ENCODE measurements around the gene ZNF710. TPM values are rescaled to one million over a fixed set of nuclear protein-coding genes. Genes with fewer than 3 reads are reported as not detected.

The ZNF710 gene
- total RNA-seq, 1 experiment from 2014 or later: 40.7 TPM

GRCh38 chr15:90056529-90056928 is 55.4 kb downstream of the ZNF710 start:
- no peak overlapping the region for H4K91ac ChIP-seq (ENCODE audit: insufficient read length, low read depth, low read length)
- no peak overlapping the region for H2BK120ac ChIP-seq (ENCODE audit: low read depth, low read length, poor library complexity, severe bottlenecking)
- no peak overlapping the region for H3K14ac ChIP-seq (ENCODE audit: insufficient read depth, low read length)
- no peak overlapping the region for H3K27ac ChIP-seq (ENCODE audit: insufficient read length, low read depth, low read length)
- H2AFZ ChIP-seq (ENCODE audit: low read length): no peak overlapping the region
- H2BK5ac ChIP-seq (ENCODE audit: insufficient read length, low read length): no peak overlapping the region
- no peak for TF ChIP-seq CTCF (conservative IDR thresholded peaks at IDR 0.05)
- Mint-ChIP-seq H3K4me1 (peaks cover 40 to 46% of the 10 kb centered on the region in 2 experiments), H3K36me3 (ENCODE audit: insufficient read depth in 1 of 3, low read depth in 3 of 3) (0 out of 7 replicates have a peak, but pooled peaks cover 0 to 4% (median 0%) of the 10 kb centered on the region in 3 experiments), H3K27me3 (ENCODE audit: low read depth) (no peaks in the 10 kb centered on the region), H3K27ac (no peak overlapping the region), H3K4me3 (no peak overlapping the region), H3K9me3 (no peaks in the 10 kb centered on the region)
- H3K79me1 ChIP-seq (ENCODE audit: insufficient read depth, low read depth, low read length, poor library complexity, severe bottlenecking): no peaks in the 10 kb centered on the region
- no peak overlapping the region for H2AK5ac ChIP-seq (ENCODE audit: insufficient read length, low read length)
- H4K8ac ChIP-seq (replicated peaks; ENCODE audit: insufficient read length, low read depth, low read length): no peak overlapping the region
- H2BK15ac ChIP-seq (ENCODE audit: low read depth, low read length): no peak overlapping the region
- no peak overlapping the region for H3K9ac ChIP-seq (ENCODE audit: extremely low read depth, insufficient read length, low read length)
- H2BK20ac ChIP-seq (ENCODE audit: low read depth, low read length, poor library complexity, severe bottlenecking): no peak overlapping the region
- no peak overlapping the region for H3T11ph ChIP-seq (ENCODE audit: low read length)
- H3K23ac ChIP-seq (ENCODE audit: insufficient read length, low read depth, low read length): no peak overlapping the region
- no CpG with 5 or more reads among the region's 7 CpGs for WGBS (ENCODE audit: extremely low coverage, insufficient read length, low lambda C conversion rate)
- no peak overlapping the region for H2BK12ac ChIP-seq (ENCODE audit: insufficient read length, low read depth, low read length)
- no peaks in the 10 kb centered on the region for H3K9me3 ChIP-seq (ENCODE audit: control insufficient read depth, low read depth, low read length)
- no peak overlapping the region for H3K18ac ChIP-seq (ENCODE audit: insufficient read length, low read depth, low read length)
- H4K20me1 ChIP-seq (ENCODE audit: control insufficient read depth, insufficient read depth, insufficient read length): peaks cover 2% of the 10 kb centered on the region
- H3K4me1 ChIP-seq (ENCODE audit: insufficient read depth, low read length): 0 out of 2 replicates have a peak, but pooled peaks cover 4% of the 10 kb centered on the region
- H3K4me2 ChIP-seq (ENCODE audit: insufficient read depth, insufficient read length, low read length): no peak overlapping the region
- no peak overlapping the region for H3K56ac ChIP-seq (ENCODE audit: insufficient read length, low read depth, low read length)
- no peak overlapping the region for H4K5ac ChIP-seq (ENCODE audit: insufficient read length, low read depth, low read length)
- no peaks in the 10 kb centered on the region for H3K23me2 ChIP-seq (ENCODE audit: insufficient read length, low read depth, low read length, poor library complexity, severe bottlenecking)
- DNase-seq: no peak
- H3K4ac ChIP-seq (ENCODE audit: low read depth, low read length): no peak overlapping the region
- no peaks in the 10 kb centered on the region for H3K27me3 ChIP-seq (ENCODE audit: insufficient read depth, low read length)
- no peaks in the 10 kb centered on the region for H3K79me2 ChIP-seq (ENCODE audit: insufficient read depth, low read length)
